HL-60 (cell line): ENCODE data around the gene AKNA.
A peak's percentile ranks its signal among the peaks of the same experiment; 100 is the strongest.

Experiments used
- POLR2AphosphoS5 ChIP-seq: IDR thresholded peaks from 2 replicates; pipeline ENCODE4 v1.6.1; 2012; ENCODE audit warnings: low read depth
- REST ChIP-seq: IDR thresholded peaks from 2 replicates; pipeline ENCODE4 v1.6.1; 2012; ENCODE audit warnings: low read depth; ENCODE audit not compliant: insufficient replicate concordance
- TF ChIP-seq, protein P1 (sequence below): IDR thresholded peaks from one replicate; pipeline ENCODE4 v1.5.1; 2011; ENCODE audit warnings: low read length, control low read depth, inconsistent platforms; ENCODE audit not compliant: insufficient read depth

- TF ChIP-seq POLR2AphosphoS5, result no peak
- TF ChIP-seq, protein P1, sequence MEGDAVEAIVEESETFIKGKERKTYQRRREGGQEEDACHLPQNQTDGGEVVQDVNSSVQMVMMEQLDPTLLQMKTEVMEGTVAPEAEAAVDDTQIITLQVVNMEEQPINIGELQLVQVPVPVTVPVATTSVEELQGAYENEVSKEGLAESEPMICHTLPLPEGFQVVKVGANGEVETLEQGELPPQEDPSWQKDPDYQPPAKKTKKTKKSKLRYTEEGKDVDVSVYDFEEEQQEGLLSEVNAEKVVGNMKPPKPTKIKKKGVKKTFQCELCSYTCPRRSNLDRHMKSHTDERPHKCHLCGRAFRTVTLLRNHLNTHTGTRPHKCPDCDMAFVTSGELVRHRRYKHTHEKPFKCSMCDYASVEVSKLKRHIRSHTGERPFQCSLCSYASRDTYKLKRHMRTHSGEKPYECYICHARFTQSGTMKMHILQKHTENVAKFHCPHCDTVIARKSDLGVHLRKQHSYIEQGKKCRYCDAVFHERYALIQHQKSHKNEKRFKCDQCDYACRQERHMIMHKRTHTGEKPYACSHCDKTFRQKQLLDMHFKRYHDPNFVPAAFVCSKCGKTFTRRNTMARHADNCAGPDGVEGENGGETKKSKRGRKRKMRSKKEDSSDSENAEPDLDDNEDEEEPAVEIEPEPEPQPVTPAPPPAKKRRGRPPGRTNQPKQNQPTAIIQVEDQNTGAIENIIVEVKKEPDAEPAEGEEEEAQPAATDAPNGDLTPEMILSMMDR, result peak; percentile 88
- no peak for TF ChIP-seq REST
Observed at GRCh38 chr9:114405294-114406034, 17.7 kb upstream of the AKNA start.
